Measurements from ENCODE around the gene CSN2.

- TF ChIP-seq CTCF (conservative IDR thresholded peaks at IDR 0.05) (no peak), ZFX (IDR thresholded peaks at IDR 0.05) (no peak)
Measured at GRCh38 chr4:69936566-69936965, 29.0 kb downstream of the CSN2 start.
